Measurements from ENCODE around the gene TRAF2. TPM values are rescaled to one million over a fixed set of nuclear protein-coding genes. Genes with fewer than 3 reads are reported as not detected.

Gene TRAF2
- total RNA-seq, 1 donor from 2014 or later: 10.0 TPM

DNA sequence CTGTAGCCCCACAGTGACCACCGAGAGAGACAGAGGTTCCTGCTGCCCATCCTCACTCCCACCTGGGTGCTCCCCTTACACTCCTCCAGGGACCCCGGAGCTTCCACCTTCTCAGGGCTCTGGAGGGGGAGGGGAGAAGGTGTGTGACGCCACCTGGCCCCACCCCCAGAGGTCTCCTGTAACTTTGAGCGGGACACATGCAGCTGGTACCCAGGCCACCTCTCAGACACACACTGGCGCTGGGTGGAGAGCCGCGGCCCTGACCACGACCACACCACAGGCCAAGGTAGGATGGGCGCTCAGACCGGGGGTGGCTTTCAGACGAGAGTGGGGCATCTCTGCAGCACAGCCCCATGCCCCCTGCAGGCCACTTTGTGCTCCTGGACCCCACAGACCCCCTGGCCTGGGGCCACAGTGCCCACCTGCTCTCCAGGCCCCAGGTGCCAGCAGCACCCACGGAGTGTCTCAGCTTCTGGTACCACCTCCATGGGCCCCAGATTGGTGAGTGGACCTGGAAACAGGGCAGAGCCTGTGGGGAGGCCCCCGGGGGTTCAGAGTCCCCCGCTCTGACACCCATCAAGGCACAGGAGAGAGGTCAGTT is 29.7 kb upstream of the TRAF2 start:
- Histone ChIP-seq H3K9me3 (replicated peaks) (no peaks in the 10 kb centered on the region), H3K4me1 (peaks cover 32% of the 10 kb centered on the region), H3K4me3 (no peak overlapping the region), H3K27me3 (ENCODE audit: low read depth) (no peaks in the 10 kb centered on the region), H3K27ac (replicated peaks) (no peak overlapping the region), H3K36me3 (peaks cover 15% of the 10 kb centered on the region)
- TF ChIP-seq, protein P1, sequence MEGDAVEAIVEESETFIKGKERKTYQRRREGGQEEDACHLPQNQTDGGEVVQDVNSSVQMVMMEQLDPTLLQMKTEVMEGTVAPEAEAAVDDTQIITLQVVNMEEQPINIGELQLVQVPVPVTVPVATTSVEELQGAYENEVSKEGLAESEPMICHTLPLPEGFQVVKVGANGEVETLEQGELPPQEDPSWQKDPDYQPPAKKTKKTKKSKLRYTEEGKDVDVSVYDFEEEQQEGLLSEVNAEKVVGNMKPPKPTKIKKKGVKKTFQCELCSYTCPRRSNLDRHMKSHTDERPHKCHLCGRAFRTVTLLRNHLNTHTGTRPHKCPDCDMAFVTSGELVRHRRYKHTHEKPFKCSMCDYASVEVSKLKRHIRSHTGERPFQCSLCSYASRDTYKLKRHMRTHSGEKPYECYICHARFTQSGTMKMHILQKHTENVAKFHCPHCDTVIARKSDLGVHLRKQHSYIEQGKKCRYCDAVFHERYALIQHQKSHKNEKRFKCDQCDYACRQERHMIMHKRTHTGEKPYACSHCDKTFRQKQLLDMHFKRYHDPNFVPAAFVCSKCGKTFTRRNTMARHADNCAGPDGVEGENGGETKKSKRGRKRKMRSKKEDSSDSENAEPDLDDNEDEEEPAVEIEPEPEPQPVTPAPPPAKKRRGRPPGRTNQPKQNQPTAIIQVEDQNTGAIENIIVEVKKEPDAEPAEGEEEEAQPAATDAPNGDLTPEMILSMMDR (IDR thresholded peaks at IDR 0.05; ENCODE audit: borderline replicate concordance): no peak
- intact Hi-C loops (cut with micrococcal nuclease): no loop called here
- peak; percentile 13 for DNase-seq

DNA sequence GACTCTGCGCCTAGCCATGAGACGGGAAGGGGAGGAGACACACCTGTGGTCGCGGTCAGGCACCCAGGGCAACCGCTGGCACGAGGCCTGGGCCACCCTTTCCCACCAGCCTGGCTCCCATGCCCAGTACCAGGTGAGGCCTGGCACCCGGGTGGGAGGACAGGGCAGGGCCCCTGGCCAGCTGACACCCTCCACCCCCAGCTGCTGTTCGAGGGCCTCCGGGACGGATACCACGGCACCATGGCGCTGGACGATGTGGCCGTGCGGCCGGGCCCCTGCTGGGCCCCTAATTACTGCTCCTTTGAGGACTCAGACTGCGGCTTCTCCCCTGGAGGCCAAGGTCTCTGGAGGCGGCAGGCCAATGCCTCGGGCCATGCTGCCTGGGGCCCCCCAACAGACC is 29.1 kb upstream of the TRAF2 start:
- no peak overlapping the region for H3K27ac ChIP-seq (replicated peaks)
- H3K36me3 ChIP-seq: peaks cover 18% of the 10 kb centered on the region
- peaks cover 27% of the 10 kb centered on the region for H3K4me1 ChIP-seq
- TF ChIP-seq, protein P1 (IDR thresholded peaks at IDR 0.05; ENCODE audit: borderline replicate concordance): no peak
- no peaks in the 10 kb centered on the region for H3K27me3 ChIP-seq (ENCODE audit: low read depth)
- intact Hi-C loops (cut with micrococcal nuclease): no loop called here
- peak; percentile 12 for DNase-seq
- no peak overlapping the region for H3K4me3 ChIP-seq
- no peaks in the 10 kb centered on the region for H3K9me3 ChIP-seq (replicated peaks)

DNA sequence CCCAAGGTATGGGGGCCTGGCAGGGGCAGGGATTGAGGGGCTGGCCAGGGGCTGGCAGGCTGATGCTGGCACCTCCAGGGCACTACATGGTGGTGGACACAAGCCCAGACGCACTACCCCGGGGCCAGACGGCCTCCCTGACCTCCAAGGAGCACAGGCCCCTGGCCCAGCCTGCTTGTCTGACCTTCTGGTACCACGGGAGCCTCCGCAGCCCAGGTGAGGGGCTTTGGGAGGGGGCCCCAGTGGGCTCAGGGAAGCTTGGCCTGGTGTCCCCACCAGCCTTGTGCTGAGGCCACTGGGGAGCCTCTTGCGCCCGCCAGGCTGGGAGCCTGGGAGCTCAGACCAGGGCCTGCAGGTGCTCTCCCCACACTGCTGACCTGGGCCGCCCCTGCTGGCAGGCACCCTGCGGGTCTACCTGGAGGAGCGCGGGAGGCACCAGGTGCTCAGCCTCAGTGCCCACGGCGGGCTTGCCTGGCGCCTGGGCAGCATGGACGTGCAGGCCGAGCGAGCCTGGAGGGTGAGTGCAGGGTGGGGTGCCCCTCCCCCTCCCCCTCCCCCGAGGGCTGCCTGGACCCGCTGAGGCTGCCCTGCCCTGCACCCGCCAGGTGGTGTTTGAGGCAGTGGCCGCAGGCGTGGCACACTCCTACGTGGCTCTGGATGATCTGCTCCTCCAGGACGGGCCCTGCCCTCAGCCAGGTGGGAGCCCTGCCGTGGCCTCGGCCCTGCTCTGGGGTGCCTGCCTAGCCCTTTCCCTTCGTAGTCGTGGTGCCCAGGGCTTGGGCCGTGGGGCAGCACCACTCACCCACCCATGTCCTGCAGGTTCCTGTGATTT is 28.5 kb upstream of the TRAF2 start:
- intact Hi-C loops (cut with micrococcal nuclease): no loop called here
- Histone ChIP-seq H3K9me3 (replicated peaks) (no peaks in the 10 kb centered on the region), H3K36me3 (peaks cover 24% of the 10 kb centered on the region), H3K4me1 (peaks cover 26% of the 10 kb centered on the region), H3K27me3 (ENCODE audit: low read depth) (no peaks in the 10 kb centered on the region), H3K4me3 (no peak overlapping the region), H3K27ac (replicated peaks) (no peak overlapping the region)
- DNase-seq: peak; percentile 14
- TF ChIP-seq, protein P1 (IDR thresholded peaks at IDR 0.05; ENCODE audit: borderline replicate concordance): no peak

DNA sequence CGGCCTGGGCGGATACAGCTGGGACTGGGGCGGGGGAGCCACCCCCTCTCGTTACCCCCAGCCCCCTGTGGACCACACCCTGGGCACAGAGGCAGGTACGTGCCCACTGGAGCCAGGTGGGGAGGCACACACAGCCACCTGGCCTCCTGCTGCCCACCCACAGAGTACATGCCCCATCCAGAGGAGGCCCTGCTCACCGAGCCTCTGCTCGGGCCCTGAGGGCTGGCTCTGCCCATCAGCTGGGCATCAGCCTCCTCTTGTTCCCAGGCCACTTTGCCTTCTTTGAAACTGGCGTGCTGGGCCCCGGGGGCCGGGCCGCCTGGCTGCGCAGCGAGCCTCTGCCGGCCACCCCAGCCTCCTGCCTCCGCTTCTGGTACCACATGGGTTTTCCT is 27.9 kb upstream of the TRAF2 start:
- Histone ChIP-seq H3K36me3 (peaks cover 31% of the 10 kb centered on the region), H3K4me3 (no peak overlapping the region), H3K9me3 (replicated peaks) (no peaks in the 10 kb centered on the region), H3K27ac (replicated peaks) (peak overlapping the region; percentile 63), H3K4me1 (peaks cover 28% of the 10 kb centered on the region), H3K27me3 (ENCODE audit: low read depth) (no peaks in the 10 kb centered on the region)
- DNase-seq: no peak
- TF ChIP-seq, protein P1 (IDR thresholded peaks at IDR 0.05; ENCODE audit: borderline replicate concordance): no peak
- intact Hi-C loops (cut with micrococcal nuclease): no loop called here

DNA sequence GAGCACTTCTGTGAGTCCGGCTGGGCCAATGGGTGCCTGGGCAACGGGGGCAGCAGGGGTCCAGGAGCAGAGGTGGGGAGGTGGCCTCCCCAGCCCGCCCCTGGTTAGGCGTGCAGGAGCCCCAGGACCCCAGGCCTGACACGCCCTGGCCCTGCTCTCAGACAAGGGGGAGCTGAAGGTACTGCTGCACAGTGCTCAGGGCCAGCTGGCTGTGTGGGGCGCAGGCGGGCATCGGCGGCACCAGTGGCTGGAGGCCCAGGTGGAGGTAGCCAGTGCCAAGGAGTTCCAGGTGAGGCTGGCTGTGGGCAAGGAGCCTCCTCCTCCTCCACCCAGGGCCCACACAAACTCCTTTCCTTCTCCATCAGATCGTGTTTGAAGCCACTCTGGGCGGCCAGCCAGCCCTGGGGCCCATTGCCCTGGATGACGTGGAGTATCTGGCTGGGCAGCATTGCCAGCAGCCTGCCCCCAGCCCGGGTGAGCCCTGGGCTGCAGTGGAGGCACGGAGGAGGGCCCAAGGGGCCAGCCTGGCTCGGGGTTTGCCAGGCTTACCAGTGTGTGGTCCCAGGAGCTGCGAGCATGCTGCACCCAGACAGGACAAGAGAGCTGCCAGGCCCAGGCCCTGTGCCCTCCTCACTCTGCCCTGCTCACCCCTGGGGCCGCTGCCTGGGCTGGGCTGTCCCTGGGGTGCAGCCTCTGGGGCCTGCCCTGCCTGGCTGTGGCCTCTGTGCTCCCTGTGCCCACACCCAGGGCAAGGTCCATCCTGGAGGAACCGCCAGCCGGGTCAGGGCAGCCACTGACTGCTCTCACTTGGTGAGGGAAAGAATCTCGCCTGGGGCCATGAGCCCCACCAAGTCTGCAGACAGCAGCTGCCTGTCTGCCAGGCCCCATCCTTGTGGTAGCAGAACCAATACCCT is 27.2 kb upstream of the TRAF2 start:
- Histone ChIP-seq H3K4me3 (no peak overlapping the region), H3K4me1 (peaks cover 33% of the 10 kb centered on the region), H3K9me3 (replicated peaks) (no peaks in the 10 kb centered on the region), H3K27me3 (ENCODE audit: low read depth) (no peaks in the 10 kb centered on the region), H3K36me3 (peaks cover 37% of the 10 kb centered on the region), H3K27ac (replicated peaks) (peak overlapping the region; percentile 63)
- intact Hi-C loops (cut with micrococcal nuclease): no loop called here
- TF ChIP-seq, protein P1 (IDR thresholded peaks at IDR 0.05; ENCODE audit: borderline replicate concordance): no peak
- peak; percentile 73 for DNase-seq
